ENCODE results near the gene POLR1B.

Gene POLR1B

GRCh38 chr2:112623913-112624777 is 81.9 kb downstream of the POLR1B start:
- FAIRE-seq = no peak
- no peak for TF ChIP-seq POLR2A (IDR thresholded peaks at IDR 0.05; ENCODE audit: low read depth, low read length)
- no peak for TF ChIP-seq POLR2AphosphoS5 (IDR thresholded peaks at IDR 0.05; ENCODE audit: low read depth, low read length)
- TF ChIP-seq TAF1 (IDR thresholded peaks at IDR 0.05; ENCODE audit: borderline replicate concordance, low read depth, low read length) = no peak
- DNase-seq (ENCODE audit: insufficient read length) = peak; percentile 39

GRCh38 chr2:112625474-112626114 is 83.3 kb downstream of the POLR1B start:
- FAIRE-seq (no peak), DNase-seq (ENCODE audit: insufficient read length) (no peak)
- TF ChIP-seq POLR2A (IDR thresholded peaks at IDR 0.05; ENCODE audit: low read depth, low read length) = no peak
- TF ChIP-seq POLR2AphosphoS5 (IDR thresholded peaks at IDR 0.05; ENCODE audit: low read depth, low read length) = no peak
- no peak for TF ChIP-seq TAF1 (IDR thresholded peaks at IDR 0.05; ENCODE audit: borderline replicate concordance, low read depth, low read length)

GRCh38 chr2:112626604-112627059 is 84.4 kb downstream of the POLR1B start:
- peak; percentile 34 for DNase-seq (ENCODE audit: insufficient read length)
- peak; percentile 65 for FAIRE-seq
- TF ChIP-seq POLR2AphosphoS5 (IDR thresholded peaks at IDR 0.05; ENCODE audit: low read depth, low read length) (no peak), POLR2A (IDR thresholded peaks at IDR 0.05; ENCODE audit: low read depth, low read length) (no peak), TAF1 (IDR thresholded peaks at IDR 0.05; ENCODE audit: borderline replicate concordance, low read depth, low read length) (no peak)
